Lung (tissue), 16 donors: Measurements from ENCODE around the gene ECHS1. TPM values are rescaled to one million over a fixed set of nuclear protein-coding genes. Genes with fewer than 3 reads are reported as not detected.
A peak's percentile ranks its signal among the peaks of the same experiment; 100 is the strongest.

Experiments used
- ATAC-seq: fragments of 200-7000 bp; cut with Tn5 transposase; one replicate; pipeline ENCODE4 v1.9.1; 2020; ENCODE audit warnings: moderate number of reproducible peaks; ENCODE audit not compliant: insufficient read depth, low FRiP score
- DNase-seq, 3 donors: peaks; one replicate each; pipeline ENCODE4 v3.0.0-alpha.2; 2013 to 2017
- H3K27ac ChIP-seq, 2 donors: one replicate each; pipeline ENCODE4 v1.5.1; 2013; ENCODE audit warnings: mild to moderate bottlenecking in 2 of 2, moderate library complexity in 2 of 2, control low read depth in 1 of 2, inconsistent platforms in 1 of 2, low read depth in 1 of 2, low read length in 1 of 2
- H3K27me3 ChIP-seq, 3 donors: one replicate each; pipeline ENCODE4 v1.5.1; 2013; ENCODE audit warnings: low read length in 2 of 3; ENCODE audit not compliant: control insufficient read depth in 3 of 3, insufficient read depth in 3 of 3
- H3K36me3 ChIP-seq, 4 donors: one replicate each; pipeline ENCODE4 v1.5.1; 2013; ENCODE audit warnings: low read length in 4 of 4, mild to moderate bottlenecking in 1 of 4, moderate library complexity in 1 of 4; ENCODE audit not compliant: control insufficient read depth in 4 of 4, insufficient read depth in 4 of 4
- H3K4me1 ChIP-seq, 5 donors: one replicate each; pipeline ENCODE4 v1.5.1; 2013; ENCODE audit warnings: low read length in 5 of 5, mild to moderate bottlenecking in 2 of 5, moderate library complexity in 1 of 5; ENCODE audit not compliant: control insufficient read depth in 5 of 5, insufficient read depth in 5 of 5
- H3K4me3 ChIP-seq: one replicate; pipeline ENCODE4 v1.5.1; 2013; ENCODE audit warnings: mild to moderate bottlenecking, control low read depth, moderate library complexity
- H3K9ac ChIP-seq, 2 donors: one replicate each; pipeline ENCODE4 v1.5.1; 2013; ENCODE audit warnings: low read length in 2 of 2, control low read depth in 1 of 2; ENCODE audit not compliant: insufficient read depth in 1 of 2
- H3K9me3 ChIP-seq, 4 donors: one replicate each; pipeline ENCODE4 v1.5.1; 2013; ENCODE audit warnings: low read length in 3 of 4, mild to moderate bottlenecking in 1 of 4, moderate library complexity in 1 of 4; ENCODE audit not compliant: control insufficient read depth in 4 of 4, insufficient read depth in 3 of 4
- WGBS, 2 donors: extraction: QIAGEN DNeasy Blood & Tissue Kit; methylation state at CpG; one replicate each; pipeline ENCODE4 v1.1.7; 2013; 5-methylcytosine and 5-hydroxymethylcytosine counted together
- long read RNA-seq, 5 donors: transcript quantifications; one replicate each; lab custom pipeline, GENCODE V29; 2026
- polyA plus RNA-seq, 2 donors: library from polyadenylated mRNA; stranded (reverse); fragments of 200-250 nt; gene quantifications; one replicate each; pipeline ENCODE4 v1.2.1, GENCODE V29; 2013
- total RNA-seq, 2 donors: library from RNA; depleted of rRNA in 1 of 2; stranded (reverse); fragments of >200 nt in 1 of 2; gene quantifications; one replicate each; pipeline ENCODE4 v1.2.1, GENCODE V29; 2014 to 2021
- TF ChIP-seq, protein P1 (sequence below): IDR thresholded peaks from 2 replicates; pipeline ENCODE4 v1.5.1; 2012; ENCODE audit warnings: mild to moderate bottlenecking; ENCODE audit errors: control extremely low read depth, extremely low read depth
- donor health status: control.
- donor health status: control.
- donor health status: Bipolar disorder and iron deficiency.
- donor health status: healthy.
- donor health status: DM: yes; HTN: yes; CAD: no.

The ECHS1 gene
- total RNA-seq (10 to 100 TPM; 44.5 to 82.4 TPM), polyA plus RNA-seq (10 to 100 TPM; 71.1 to 83.9 TPM)
- long read RNA-seq, donor 1, transcript ECHS1-201 (8 exons, 1,617 nt), result major isoform, 53 of 88 reads
- long read RNA-seq, donor 1, partial matches to known transcripts, result 35 of 88 reads
- long read RNA-seq, donor 1, other reads (novel, unspliced or antisense), result 0 of 88 reads
- long read RNA-seq, donor 2, transcript ECHS1-201 (8 exons, 1,617 nt), result major isoform, 17 of 22 reads
- long read RNA-seq, donor 2, partial matches to known transcripts, result 5 of 22 reads
- long read RNA-seq, donor 2, other reads (novel, unspliced or antisense), result 0 of 22 reads
- long read RNA-seq, donor 3, transcript ECHS1-201 (8 exons, 1,617 nt), result major isoform, 23 of 58 reads
- long read RNA-seq, donor 3, partial matches to known transcripts, result 28 of 58 reads
- long read RNA-seq, donor 3, other reads (novel, unspliced or antisense), result 7 of 58 reads
- long read RNA-seq, donor 4, transcript ECHS1-201 (8 exons, 1,617 nt), result major isoform, 24 of 24 reads
- long read RNA-seq, donor 4, partial matches to known transcripts, result 0 of 24 reads
- long read RNA-seq, donor 4, other reads (novel, unspliced or antisense), result 0 of 24 reads
- long read RNA-seq, donor 5, transcript ECHS1-201 (8 exons, 1,617 nt), result major isoform, 65 of 96 reads
- long read RNA-seq, donor 5, partial matches to known transcripts, result 31 of 96 reads
- long read RNA-seq, donor 5, other reads (novel, unspliced or antisense), result 0 of 96 reads

DNA sequence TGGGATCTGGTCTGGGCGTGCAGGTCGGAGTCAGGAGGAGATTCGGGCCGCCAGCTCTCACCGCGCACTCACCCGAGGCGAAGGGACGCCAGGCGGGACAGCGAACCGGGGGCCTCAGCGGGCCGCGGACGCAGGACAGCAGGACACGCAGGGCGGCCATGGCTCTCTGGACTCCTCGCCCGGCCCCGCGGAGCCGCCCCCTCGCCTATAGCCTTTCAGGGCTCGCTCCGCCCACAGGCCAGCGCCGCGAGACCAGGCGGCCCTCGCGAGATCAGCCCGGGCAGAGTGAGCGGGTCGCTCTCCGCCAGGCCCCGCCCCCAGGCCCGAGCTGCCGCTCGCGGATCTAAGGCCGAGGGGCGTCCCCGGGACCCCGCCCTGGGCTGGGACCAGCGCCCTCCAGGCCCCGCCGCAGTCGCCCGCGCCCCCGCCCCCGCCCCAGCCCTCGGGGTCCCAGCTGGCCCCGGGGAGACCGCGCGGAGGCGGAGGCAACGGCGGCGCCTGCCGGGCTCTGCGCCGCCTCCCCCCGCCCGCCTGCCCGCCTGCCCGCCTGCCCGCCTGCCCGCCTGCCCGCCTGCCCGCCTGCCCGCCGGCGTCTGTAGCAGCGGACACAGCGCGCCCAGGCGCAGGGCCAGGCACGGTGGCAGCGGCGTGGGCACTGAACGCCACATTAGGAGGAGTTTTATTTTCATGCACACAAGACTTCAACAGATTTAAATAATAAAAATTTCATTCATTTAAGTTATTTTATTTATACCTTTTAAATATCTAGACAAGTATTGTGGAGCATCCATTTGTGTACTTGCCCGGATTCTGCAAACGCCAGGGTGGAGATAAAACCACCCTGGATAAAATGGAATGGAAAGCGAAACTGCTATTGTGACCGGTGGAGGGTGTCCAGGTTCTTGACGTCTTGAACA lies at the start of gene ECHS1:
TSS of gene ECHS1 (minus strand) at position 181 of the 917 bp plus-strand sequence. CDS start at position 160, 21 bp downstream.
- WGBS, 2 donors, result 1 to 2% methylated on average over 24 to 89 of the region's 89 CpGs
- peaks cover 0 to 10% (median 5%) of the 10 kb centered on the region in 5 donors for H3K4me1 ChIP-seq
- no peaks in the 10 kb centered on the region for H3K27me3 ChIP-seq
- no peaks in the 10 kb centered on the region for H3K9me3 ChIP-seq
- peaks cover 0 to 24% (median 16%) of the 10 kb centered on the region in 4 donors for H3K36me3 ChIP-seq
- H3K4me3 ChIP-seq, result peak within 1 kb of the TSS; percentile 92
- TF ChIP-seq, protein P1, sequence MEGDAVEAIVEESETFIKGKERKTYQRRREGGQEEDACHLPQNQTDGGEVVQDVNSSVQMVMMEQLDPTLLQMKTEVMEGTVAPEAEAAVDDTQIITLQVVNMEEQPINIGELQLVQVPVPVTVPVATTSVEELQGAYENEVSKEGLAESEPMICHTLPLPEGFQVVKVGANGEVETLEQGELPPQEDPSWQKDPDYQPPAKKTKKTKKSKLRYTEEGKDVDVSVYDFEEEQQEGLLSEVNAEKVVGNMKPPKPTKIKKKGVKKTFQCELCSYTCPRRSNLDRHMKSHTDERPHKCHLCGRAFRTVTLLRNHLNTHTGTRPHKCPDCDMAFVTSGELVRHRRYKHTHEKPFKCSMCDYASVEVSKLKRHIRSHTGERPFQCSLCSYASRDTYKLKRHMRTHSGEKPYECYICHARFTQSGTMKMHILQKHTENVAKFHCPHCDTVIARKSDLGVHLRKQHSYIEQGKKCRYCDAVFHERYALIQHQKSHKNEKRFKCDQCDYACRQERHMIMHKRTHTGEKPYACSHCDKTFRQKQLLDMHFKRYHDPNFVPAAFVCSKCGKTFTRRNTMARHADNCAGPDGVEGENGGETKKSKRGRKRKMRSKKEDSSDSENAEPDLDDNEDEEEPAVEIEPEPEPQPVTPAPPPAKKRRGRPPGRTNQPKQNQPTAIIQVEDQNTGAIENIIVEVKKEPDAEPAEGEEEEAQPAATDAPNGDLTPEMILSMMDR, result no peak
- peak within 1 kb of the TSS; percentile 85 to 87 for H3K27ac ChIP-seq
- peak; percentile 97 for ATAC-seq
- DNase-seq, result peak; percentile 96 to 97 (median 96)
- no peak within 1 kb of the TSS for H3K9ac ChIP-seq

DNA sequence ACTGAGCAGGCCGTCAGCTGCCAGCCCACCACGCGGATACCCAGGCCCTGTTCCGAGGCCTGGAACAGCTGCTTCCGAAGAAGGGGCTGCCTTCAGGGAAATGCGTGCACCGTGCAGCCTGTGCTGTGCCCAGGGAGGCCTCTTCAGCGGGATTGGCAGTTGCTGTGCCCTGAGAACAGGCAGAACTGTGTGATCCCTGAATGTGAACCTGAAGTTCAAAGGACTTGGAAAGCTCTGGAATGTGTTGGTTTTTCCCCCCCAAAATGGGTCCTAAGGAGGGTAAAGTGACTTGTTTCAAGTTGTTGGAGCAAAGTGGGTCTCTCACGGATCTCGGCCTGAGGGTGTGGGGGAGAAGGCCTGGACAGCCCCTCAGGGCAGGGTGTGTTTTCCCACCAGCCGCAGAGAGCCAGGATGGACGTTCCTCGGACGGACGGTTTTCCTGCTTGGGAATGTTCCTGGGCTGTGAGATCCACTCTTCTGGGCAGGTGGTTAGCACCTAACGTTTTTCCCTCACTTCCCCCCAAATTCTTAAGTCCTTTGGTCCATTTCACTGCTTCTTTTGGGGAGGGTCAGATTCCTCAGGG lies 49.2 kb upstream of the ECHS1 start:
- Histone ChIP-seq H3K27ac (no peak overlapping the region), H3K4me3 (no peak overlapping the region), H3K36me3 (peaks cover 0 to 26% (median 5%) of the 10 kb centered on the region in 4 donors), H3K9ac (no peak overlapping the region), H3K27me3 (peaks cover 0 to 4% (median 0%) of the 10 kb centered on the region in 3 donors), H3K9me3 (peaks cover 0 to 5% (median 0%) of the 10 kb centered on the region in 4 donors), H3K4me1 (peaks cover 0 to 5% (median 0%) of the 10 kb centered on the region in 5 donors)
- ATAC-seq (no peak), DNase-seq (no peak)
- WGBS, 2 donors, result 84 to 89% methylated on average over 16 of the region's 16 CpGs
- TF ChIP-seq, protein P1, result no peak

DNA sequence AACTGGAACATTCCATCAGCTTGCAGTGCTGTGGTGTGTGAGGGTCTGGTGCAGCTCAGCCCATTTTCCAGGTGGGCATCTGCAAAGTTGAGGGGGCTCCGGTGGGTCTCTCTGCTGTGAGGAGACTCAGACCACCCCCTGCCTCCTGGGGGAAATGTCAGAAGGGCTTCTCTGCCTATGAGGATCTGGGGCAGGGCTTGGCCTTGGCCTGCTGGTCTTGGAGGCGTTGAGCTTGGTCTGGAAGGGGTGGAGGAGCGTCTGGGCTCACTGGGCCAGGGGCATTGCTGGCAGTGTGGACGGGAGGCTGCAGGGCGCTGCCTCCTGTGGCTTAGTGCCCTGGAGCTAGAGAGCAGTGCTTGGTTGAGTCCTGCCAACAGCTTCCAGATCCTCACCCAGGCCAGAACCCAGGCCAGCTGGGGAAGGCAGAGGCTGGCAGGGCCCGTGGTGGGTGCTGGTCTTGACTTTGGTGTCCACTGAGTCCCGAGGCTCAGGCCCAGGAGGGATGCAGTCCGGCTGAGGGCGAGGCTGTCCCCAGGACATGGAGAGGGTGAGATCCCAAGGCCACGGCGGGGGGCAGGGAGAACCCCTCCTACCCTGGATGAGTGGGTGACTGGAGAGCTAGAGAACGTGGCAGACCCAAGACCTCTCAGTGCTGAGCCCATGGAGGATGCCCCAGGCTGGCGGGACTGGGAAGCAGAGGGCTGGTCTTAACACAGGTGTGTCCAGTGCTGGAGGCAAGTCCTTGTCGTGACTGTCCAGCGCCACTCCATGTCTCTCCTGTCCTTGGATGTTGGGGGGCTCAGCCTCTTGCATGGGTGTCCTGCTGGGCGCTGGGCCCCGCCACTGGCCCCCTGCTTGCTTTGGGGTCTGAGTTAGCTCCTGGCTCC lies 48.4 kb upstream of the ECHS1 start:
- no peak overlapping the region for H3K27ac ChIP-seq
- WGBS, 2 donors, result 84 to 93% methylated on average over 15 to 17 of the region's 17 CpGs
- H3K4me1 ChIP-seq, result peaks cover 0 to 5% (median 0%) of the 10 kb centered on the region in 5 donors
- DNase-seq (no peak), ATAC-seq (no peak)
- TF ChIP-seq, protein P1, result no peak
- H3K9me3 ChIP-seq, result peaks cover 0 to 5% (median 0%) of the 10 kb centered on the region in 4 donors
- no peak overlapping the region for H3K9ac ChIP-seq
- H3K36me3 ChIP-seq, result peaks cover 0 to 26% (median 5%) of the 10 kb centered on the region in 4 donors
- H3K4me3 ChIP-seq, result no peak overlapping the region
- H3K27me3 ChIP-seq, result peaks cover 0 to 4% (median 0%) of the 10 kb centered on the region in 3 donors
